ENCODE results near the gene GTPBP4.

GTPBP4 gene

GRCh38 chr10:983401-983800, 4.8 kb upstream of the GTPBP4 start:
- no peak for DNase-seq
- Histone ChIP-seq H3K36me3 (replicated peaks) (no peaks in the 10 kb centered on the region), H3K4me3 (ENCODE audit: low read depth, low read length) (no peak overlapping the region), H3K27me3 (replicated peaks) (no peaks in the 10 kb centered on the region), H3K27ac (peak overlapping the region; percentile 70)
- TF ChIP-seq, protein P1, sequence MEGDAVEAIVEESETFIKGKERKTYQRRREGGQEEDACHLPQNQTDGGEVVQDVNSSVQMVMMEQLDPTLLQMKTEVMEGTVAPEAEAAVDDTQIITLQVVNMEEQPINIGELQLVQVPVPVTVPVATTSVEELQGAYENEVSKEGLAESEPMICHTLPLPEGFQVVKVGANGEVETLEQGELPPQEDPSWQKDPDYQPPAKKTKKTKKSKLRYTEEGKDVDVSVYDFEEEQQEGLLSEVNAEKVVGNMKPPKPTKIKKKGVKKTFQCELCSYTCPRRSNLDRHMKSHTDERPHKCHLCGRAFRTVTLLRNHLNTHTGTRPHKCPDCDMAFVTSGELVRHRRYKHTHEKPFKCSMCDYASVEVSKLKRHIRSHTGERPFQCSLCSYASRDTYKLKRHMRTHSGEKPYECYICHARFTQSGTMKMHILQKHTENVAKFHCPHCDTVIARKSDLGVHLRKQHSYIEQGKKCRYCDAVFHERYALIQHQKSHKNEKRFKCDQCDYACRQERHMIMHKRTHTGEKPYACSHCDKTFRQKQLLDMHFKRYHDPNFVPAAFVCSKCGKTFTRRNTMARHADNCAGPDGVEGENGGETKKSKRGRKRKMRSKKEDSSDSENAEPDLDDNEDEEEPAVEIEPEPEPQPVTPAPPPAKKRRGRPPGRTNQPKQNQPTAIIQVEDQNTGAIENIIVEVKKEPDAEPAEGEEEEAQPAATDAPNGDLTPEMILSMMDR (IDR thresholded peaks at IDR 0.05; ENCODE audit: low read depth, low read length, missing control alignments) = no peak
- in situ Hi-C loops (cut with HindIII; ENCODE audit: low pct_ligation_motif_present, low sequenced_read_pairs) = no loop called here

DNA sequence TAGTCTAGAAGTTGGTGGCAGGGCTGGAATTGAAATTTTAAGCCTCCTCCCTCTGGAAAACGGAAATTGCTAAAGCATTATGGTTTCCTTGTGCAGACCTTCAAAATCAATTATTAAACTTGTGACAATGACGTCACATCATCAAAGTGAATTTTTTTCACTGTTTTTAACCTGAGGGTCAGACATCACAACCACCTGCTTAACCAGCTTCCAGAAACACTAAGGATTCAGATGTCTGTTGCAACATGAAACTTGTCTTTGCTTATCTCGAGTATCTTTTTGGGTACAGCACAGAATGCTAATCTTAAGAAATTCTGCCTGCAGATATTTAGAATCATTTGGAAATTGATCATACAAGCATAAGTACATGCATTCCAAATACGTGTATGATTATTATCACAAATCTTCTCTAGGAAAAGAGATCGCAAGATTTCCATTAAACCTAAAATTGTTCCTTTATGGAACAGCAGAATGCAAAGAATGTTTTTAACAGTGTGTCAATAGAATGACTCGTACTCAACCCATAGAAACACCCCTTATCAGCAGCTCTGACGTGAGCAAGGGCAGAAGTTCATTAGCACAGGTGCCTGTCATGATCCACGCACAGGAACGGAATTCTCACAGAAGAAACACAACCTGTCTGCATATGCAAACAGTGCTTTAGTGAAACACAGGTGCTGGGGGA, 4.1 kb upstream of the GTPBP4 start:
- Histone ChIP-seq H3K4me3 (ENCODE audit: low read depth, low read length) (no peak overlapping the region), H3K36me3 (replicated peaks) (no peaks in the 10 kb centered on the region), H3K27ac (peak overlapping the region; percentile 70), H3K27me3 (replicated peaks) (no peaks in the 10 kb centered on the region)
- TF ChIP-seq, protein P1 (IDR thresholded peaks at IDR 0.05; ENCODE audit: low read depth, low read length, missing control alignments) = no peak
- peak; percentile 86 for DNase-seq
- in situ Hi-C loops (cut with HindIII; ENCODE audit: low pct_ligation_motif_present, low sequenced_read_pairs) = no loop called here

- Histone ChIP-seq H3K4me3 (ENCODE audit: low read depth, low read length) (no peak overlapping the region), H3K27ac (peak overlapping the region; percentile 98), H3K36me3 (replicated peaks) (no peaks in the 10 kb centered on the region), H3K27me3 (replicated peaks) (no peaks in the 10 kb centered on the region)
- TF ChIP-seq, protein P1 (IDR thresholded peaks at IDR 0.05; ENCODE audit: low read depth, low read length, missing control alignments) = no peak
- no peak for DNase-seq
- in situ Hi-C loops (cut with HindIII; ENCODE audit: low pct_ligation_motif_present, low sequenced_read_pairs) = no loop called here
Observed at GRCh38 chr10:985361-985760, 2.9 kb upstream of the GTPBP4 start.

GRCh38 chr10:986137-986825, 2.0 kb upstream of the GTPBP4 start:
- H3K4me3 ChIP-seq (ENCODE audit: low read depth, low read length) = no peak overlapping the region
- in situ Hi-C loops (cut with HindIII; ENCODE audit: low pct_ligation_motif_present, low sequenced_read_pairs) = no loop called here
- H3K27me3 ChIP-seq (replicated peaks) = no peaks in the 10 kb centered on the region
- peak; percentile 83 for DNase-seq
- peak overlapping the region; percentile 98 for H3K27ac ChIP-seq
- TF ChIP-seq, protein P1 (IDR thresholded peaks at IDR 0.05; ENCODE audit: low read depth, low read length, missing control alignments) = no peak
- no peaks in the 10 kb centered on the region for H3K36me3 ChIP-seq (replicated peaks)

GRCh38 chr10:986881-987619, 1.2 kb upstream of the GTPBP4 start:
- TF ChIP-seq, protein P1 (IDR thresholded peaks at IDR 0.05; ENCODE audit: low read depth, low read length, missing control alignments) = no peak
- H3K27ac ChIP-seq = peak overlapping the region; percentile 98
- in situ Hi-C loops (cut with HindIII; ENCODE audit: low pct_ligation_motif_present, low sequenced_read_pairs) = no loop called here
- H3K36me3 ChIP-seq (replicated peaks) = no peaks in the 10 kb centered on the region
- peak overlapping the region; percentile 94 for H3K4me3 ChIP-seq (ENCODE audit: low read depth, low read length)
- no peaks in the 10 kb centered on the region for H3K27me3 ChIP-seq (replicated peaks)
- DNase-seq = peak; percentile 58
